GM23248 (cell line): ENCODE data around the gene BTN2A1. TPM values are rescaled to one million over a fixed set of nuclear protein-coding genes. Genes with fewer than 3 reads are reported as not detected.

Source experiments
- DNase-seq: peaks from one replicate; pipeline ENCODE4 v3.0.0-alpha.2; 2015
- H2AFZ ChIP-seq: fragments of 200-600 bp; sonication (generic); 2 replicates; pipeline ENCODE4 v1.6.1; 2016; ENCODE audit warnings: antibody characterized with exemption
- H3F3A ChIP-seq: fragments of 200-600 bp; sonication (generic); 2 replicates; pipeline ENCODE4 v1.6.1; 2016; ENCODE audit warnings: mild to moderate bottlenecking, antibody characterized with exemption, mixed run types; ENCODE audit not compliant: insufficient read depth
- H3K27ac ChIP-seq: fragments of 200-600 bp; sonication (generic); 2 replicates; pipeline ENCODE4 v1.5.1; 2016; ENCODE audit warnings: mild to moderate bottlenecking
- H3K27me3 ChIP-seq: fragments of 200-600 bp; sonication (generic); replicated peaks from 2 replicates; pipeline ENCODE4 v1.6.1; 2016; ENCODE audit warnings: mild to moderate bottlenecking; ENCODE audit not compliant: insufficient read depth
- H3K36me3 ChIP-seq: fragments of 200-600 bp; sonication (generic); 2 replicates; pipeline ENCODE4 v1.6.1; 2016; ENCODE audit warnings: low read depth, mild to moderate bottlenecking
- H3K4me1 ChIP-seq: fragments of 200-600 bp; sonication (generic); 2 replicates; pipeline ENCODE4 v1.6.1; 2016; ENCODE audit warnings: mild to moderate bottlenecking; ENCODE audit not compliant: insufficient read depth
- H3K4me2 ChIP-seq: fragments of 200-600 bp; sonication (generic); one replicate; pipeline ENCODE4 v1.6.1; 2016; ENCODE audit warnings: mild to moderate bottlenecking; ENCODE audit not compliant: unreplicated experiment
- H3K4me3 ChIP-seq: fragments of 200-600 bp; sonication (generic); 2 replicates; pipeline ENCODE4 v1.5.1; 2016; ENCODE audit warnings: mild to moderate bottlenecking
- H3K79me2 ChIP-seq: fragments of 200-600 bp; sonication (generic); 2 replicates; pipeline ENCODE4 v1.6.1; 2016; ENCODE audit warnings: mild to moderate bottlenecking; ENCODE audit not compliant: insufficient read depth
- H3K9ac ChIP-seq: fragments of 200-600 bp; sonication (generic); 2 replicates; pipeline ENCODE4 v1.6.1; 2016; ENCODE audit warnings: mild to moderate bottlenecking
- H3K9me2 ChIP-seq: fragments of 200-600 bp; sonication (generic); 2 replicates; pipeline ENCODE4 v1.6.1; 2016; ENCODE audit warnings: mixed run types, mild to moderate bottlenecking, moderate library complexity; ENCODE audit not compliant: insufficient read depth
- H3K9me3 ChIP-seq: fragments of 200-600 bp; sonication (generic); one replicate; pipeline ENCODE4 v1.6.1; 2017; ENCODE audit warnings: low read depth
- H4K20me1 ChIP-seq: fragments of 200-600 bp; sonication (generic); 2 replicates; pipeline ENCODE4 v1.6.0; 2016; ENCODE audit not compliant: insufficient read depth
- EZH2phosphoT487 ChIP-seq: fragments of 200-600 bp; sonication (generic); IDR thresholded peaks from 2 replicates; pipeline ENCODE4 v1.6.1; 2018; ENCODE audit warnings: antibody characterized with exemption, moderate library complexity, mild to moderate bottlenecking, low read depth; ENCODE audit not compliant: insufficient read depth
- WGBS, 2 experiments: methylation state at CpG; one replicate each; pipeline ENCODE4 v1.1.6; 2015 to 2017; ENCODE audit warnings: low lambda C conversion rate in 2 of 2, low coverage in 1 of 2; ENCODE audit errors: missing lambda C conversion rate in 2 of 2; 5-methylcytosine and 5-hydroxymethylcytosine counted together
- in situ Hi-C: fragments of 300-500 bp; cut with MboI; formaldehyde crosslinking; loops from 2 replicates; pipeline ENCODE4 v1.15.0; 2020
- polyA plus RNA-seq: library from polyadenylated mRNA; unstranded; fragments of >200 nt; fragmentation: Nextera tagmentation; extraction: Ambion mirVana; gene quantifications from 2 replicates; pipeline ENCODE4 v1.2.1, GENCODE V29; 2016
- small RNA-seq: library from RNA; depleted of rRNA; stranded (forward); fragments of <200 nt; gene quantifications from one replicate; pipeline ENCODE3, GENCODE V24; 2014; ENCODE audit warnings: low read depth, low replicate concordance
- total RNA-seq: library from RNA; depleted of rRNA; stranded (reverse); fragments of >200 nt; shearing (Covaris generic); gene quantifications from 2 replicates; pipeline ENCODE4 v1.2.3, GENCODE V29; 2014; rRNA removed

BTN2A1 gene
- total and polyA plus RNA-seq, 2 experiments from 2014 or later = 15.0 to 18.4 TPM

DNA sequence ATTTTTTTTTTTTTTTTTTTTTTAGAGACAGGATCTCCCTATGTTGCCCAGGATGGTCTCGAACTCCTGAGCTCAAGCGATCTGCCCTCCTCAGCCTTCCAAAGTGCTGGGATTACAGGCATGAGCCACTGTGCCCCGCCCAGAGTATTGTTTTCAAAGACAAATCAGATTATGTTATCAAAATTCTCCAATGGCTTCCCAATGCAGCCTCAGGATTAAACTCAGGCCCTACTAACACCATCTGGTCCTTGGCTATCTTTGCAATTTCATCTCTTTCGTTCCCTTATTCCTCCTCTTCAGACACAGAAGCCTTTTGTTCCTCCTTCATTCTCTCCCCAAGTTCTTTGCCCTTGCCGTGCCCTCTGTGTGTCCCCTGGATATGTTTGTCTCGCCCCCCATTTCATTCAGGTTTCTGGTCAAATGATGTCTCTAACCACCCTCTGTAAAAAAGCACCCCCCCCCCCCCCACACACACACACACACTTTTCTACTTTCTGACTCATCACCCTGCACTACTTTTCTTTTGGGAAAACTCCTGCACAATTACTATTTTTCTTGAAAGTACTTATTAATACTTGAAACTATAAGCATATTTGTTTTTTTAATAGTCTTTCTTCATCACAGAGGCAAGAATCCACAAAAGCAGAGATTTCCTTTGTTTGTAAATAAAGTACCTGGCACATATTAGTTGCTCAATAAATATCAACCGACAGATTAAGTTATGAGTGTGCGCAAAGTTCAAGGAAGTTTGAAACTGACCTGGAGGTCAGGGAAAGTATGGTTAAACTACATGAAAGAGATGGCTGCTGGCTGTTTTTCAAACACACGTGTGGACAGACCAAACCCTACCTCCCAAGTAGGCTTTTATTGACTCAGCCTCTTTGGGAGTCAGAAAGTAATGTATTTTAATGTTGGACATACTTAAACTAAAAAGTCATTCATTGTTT is 59.0 kb downstream of the BTN2A1 start:
- Histone ChIP-seq H2AFZ (no peak overlapping the region), H3K36me3 (no peaks in the 10 kb centered on the region), H3K27me3 (no peaks in the 10 kb centered on the region), H3K9ac (no peak overlapping the region), H3K4me2 (no peak overlapping the region), H3K4me3 (no peak overlapping the region), H3K9me3 (no peaks in the 10 kb centered on the region), H3K79me2 (no peaks in the 10 kb centered on the region), H3F3A (peaks cover 13% of the 10 kb centered on the region), H3K27ac (no peak overlapping the region), H3K9me2 (no peaks in the 10 kb centered on the region), H4K20me1 (no peaks in the 10 kb centered on the region), H3K4me1 (0 out of 2 replicates have a peak, but pooled peaks cover 3% of the 10 kb centered on the region)
- TF ChIP-seq EZH2phosphoT487 = no peak
- 86% methylated on average over 9 of the region's 9 CpGs for WGBS, 2 experiments
- in situ Hi-C loops = no loop called here
- DNase-seq = no peak

Small RNAs within 50 kb of the gene (small RNA-seq; reads per million reads assigned to genes)
- not detected for gene RNU6-502P

Other genes starting within 250 kb of the BTN2A1 start
- 12.9 and 14.5 TPM in 2 replicates for gene BTN3A2, start 92.8 kb upstream of the BTN2A1 start, total RNA-seq
- gene BTN3A2, start 92.8 kb upstream of the BTN2A1 start, polyA plus RNA-seq = 7.9 and 9.5 TPM in 2 replicates
- gene BTN2A2, start 74.8 kb upstream of the BTN2A1 start, total RNA-seq = 4.5 and 9.1 TPM in 2 replicates
- 4.0 and 5.2 TPM in 2 replicates for gene BTN2A2, start 74.8 kb upstream of the BTN2A1 start, polyA plus RNA-seq
- gene BTN3A1, start 55.7 kb upstream of the BTN2A1 start, total RNA-seq = 7.7 and 8.9 TPM in 2 replicates
- 5.5 and 6.7 TPM in 2 replicates for gene BTN3A1, start 55.7 kb upstream of the BTN2A1 start, polyA plus RNA-seq
- 7.2 and 18.8 TPM in 2 replicates for gene BTN3A3, start 17.5 kb upstream of the BTN2A1 start, total RNA-seq
- gene BTN3A3, start 17.5 kb upstream of the BTN2A1 start, polyA plus RNA-seq = 3.9 and 4.2 TPM in 2 replicates
- gene BTN1A1, start 42.3 kb downstream of the BTN2A1 start, total RNA-seq = 0.11 TPM in 1 of 2 replicates, not detected in the other
- gene BTN1A1, start 42.3 kb downstream of the BTN2A1 start, polyA plus RNA-seq = not detected in 2 replicates
- gene HMGN4, start 80.4 kb downstream of the BTN2A1 start, total RNA-seq = 81.6 and 87.2 TPM in 2 replicates
- 67.1 and 70.8 TPM in 2 replicates for gene HMGN4, start 80.4 kb downstream of the BTN2A1 start, polyA plus RNA-seq
- 10.9 and 12.9 TPM in 2 replicates for gene ABT1, start 139.0 kb downstream of the BTN2A1 start, total RNA-seq
- 17.3 and 17.6 TPM in 2 replicates for gene ABT1, start 139.0 kb downstream of the BTN2A1 start, polyA plus RNA-seq
- gene ZNF322, start 201.8 kb downstream of the BTN2A1 start, total RNA-seq = 16.3 and 16.6 TPM in 2 replicates
- gene ZNF322, start 201.8 kb downstream of the BTN2A1 start, polyA plus RNA-seq = 15.9 and 17.8 TPM in 2 replicates